KOPT-K1 (cell line): Measurements from ENCODE around the gene ZMYND8.
"Not testable (repeated sequence)": the region's sequence is repeated elsewhere in the genome, so short reads cannot be mapped to it uniquely, and the experiment has no call there.

Source experiments
- H3K27ac ChIP-seq: fragments of 200-600 bp; sonication (generic); 2 replicates; pipeline ENCODE4 v1.5.1; 2016; ENCODE audit warnings: antibody characterized with exemption, mild to moderate bottlenecking, low read depth, low read length; ENCODE audit not compliant: poor library complexity, severe bottlenecking
- H3K36me3 ChIP-seq: fragments of 200-600 bp; sonication (generic); 2 replicates; pipeline ENCODE4 v1.5.1; 2017; ENCODE audit warnings: antibody characterized with exemption, mild to moderate bottlenecking, low read length, moderate library complexity; ENCODE audit not compliant: insufficient read depth
- H3K9me3 ChIP-seq: fragments of 200-600 bp; sonication (generic); 2 replicates; pipeline ENCODE4 v1.5.1; 2017; ENCODE audit warnings: antibody characterized with exemption, low read length, mild to moderate bottlenecking; ENCODE audit not compliant: insufficient read depth, poor library complexity, severe bottlenecking

The ZMYND8 gene

GRCh38 chr20:47285189-47285588 lies 71.3 kb downstream of the ZMYND8 start:
- no peaks in the 10 kb centered on the region for H3K9me3 ChIP-seq
- H3K27ac ChIP-seq = no peak overlapping the region
- H3K36me3 ChIP-seq = peaks cover 89% of the 10 kb centered on the region

DNA sequence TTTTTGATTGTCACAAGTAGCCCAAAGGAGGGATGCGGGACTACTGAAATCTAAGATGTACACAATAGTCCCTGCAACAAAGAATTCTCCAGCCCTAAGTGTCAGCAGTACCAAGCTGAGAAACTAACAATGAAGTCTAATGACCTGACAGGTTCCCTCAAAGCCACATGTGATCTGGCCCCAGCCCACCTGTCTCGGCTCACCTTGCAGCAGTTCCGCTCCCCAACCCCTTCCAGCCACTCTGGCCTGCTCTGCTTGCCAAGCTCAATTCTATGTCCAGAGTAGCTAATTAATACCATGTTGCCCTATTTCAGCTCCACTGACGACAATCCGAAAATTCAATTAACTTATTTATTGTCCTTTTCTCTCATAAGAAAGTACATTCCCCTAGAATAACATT lies 72.1 kb downstream of the ZMYND8 start:
- Histone ChIP-seq H3K27ac (no peak overlapping the region), H3K9me3 (no peaks in the 10 kb centered on the region), H3K36me3 (peaks cover 89% of the 10 kb centered on the region)

DNA sequence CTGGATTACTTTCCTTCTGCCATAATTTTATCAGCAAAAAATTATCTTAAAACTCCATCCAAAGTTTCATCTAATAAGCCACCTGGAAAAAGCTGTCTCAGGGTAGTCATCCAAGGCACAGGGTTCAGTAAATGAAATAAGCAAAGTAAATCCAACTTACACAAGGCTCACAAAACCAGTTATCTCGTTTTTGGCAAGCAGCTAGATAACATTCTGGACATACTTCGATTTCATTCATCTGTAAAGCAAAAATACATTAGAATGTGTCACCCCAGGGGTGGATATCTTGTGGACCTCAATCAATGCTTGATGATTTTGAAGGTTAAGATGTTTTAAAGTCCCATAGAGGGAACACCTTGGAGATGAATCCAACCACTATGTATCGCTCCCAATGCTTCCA lies 73.1 kb downstream of the ZMYND8 start:
- Histone ChIP-seq H3K9me3 (no peaks in the 10 kb centered on the region), H3K27ac (no peak overlapping the region), H3K36me3 (peaks cover 92% of the 10 kb centered on the region)

GRCh38 chr20:47282864-47283263 lies 73.6 kb downstream of the ZMYND8 start:
- Histone ChIP-seq H3K9me3 (no peaks in the 10 kb centered on the region), H3K36me3 (peaks cover 93% of the 10 kb centered on the region), H3K27ac (no peak overlapping the region)

- Histone ChIP-seq H3K9me3 (no peaks in the 10 kb centered on the region), H3K36me3 (peaks cover 90% of the 10 kb centered on the region), H3K27ac (no peak overlapping the region)
Observed at GRCh38 chr20:47281376-47281775, 75.1 kb downstream of the ZMYND8 start.

GRCh38 chr20:47280668-47281067 lies 75.8 kb downstream of the ZMYND8 start:
- H3K9me3 ChIP-seq = no peaks in the 10 kb centered on the region
- no peak overlapping the region for H3K27ac ChIP-seq
- peaks cover 96% of the 10 kb centered on the region for H3K36me3 ChIP-seq

DNA sequence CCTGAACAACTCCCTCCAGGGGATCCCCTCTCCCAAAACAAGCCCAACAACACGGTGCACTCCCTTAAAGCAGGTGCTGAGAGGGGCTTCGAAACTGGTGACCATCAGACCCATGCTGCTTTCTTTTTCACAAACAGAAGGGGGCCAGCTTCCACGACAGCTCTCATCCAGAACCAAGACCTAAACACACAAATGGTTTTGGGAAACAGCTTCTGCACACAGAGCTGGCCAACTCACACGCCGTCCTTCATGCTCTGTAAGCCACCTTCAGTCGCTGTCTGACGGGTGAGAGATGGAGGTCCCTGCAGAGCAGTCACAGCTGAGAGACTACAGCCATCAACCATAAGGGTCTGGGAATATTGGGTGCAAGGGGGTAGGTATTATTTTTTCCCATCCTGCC lies 76.3 kb downstream of the ZMYND8 start:
- H3K36me3 ChIP-seq = peaks cover 96% of the 10 kb centered on the region
- H3K27ac ChIP-seq = no peak overlapping the region
- no peaks in the 10 kb centered on the region for H3K9me3 ChIP-seq

DNA sequence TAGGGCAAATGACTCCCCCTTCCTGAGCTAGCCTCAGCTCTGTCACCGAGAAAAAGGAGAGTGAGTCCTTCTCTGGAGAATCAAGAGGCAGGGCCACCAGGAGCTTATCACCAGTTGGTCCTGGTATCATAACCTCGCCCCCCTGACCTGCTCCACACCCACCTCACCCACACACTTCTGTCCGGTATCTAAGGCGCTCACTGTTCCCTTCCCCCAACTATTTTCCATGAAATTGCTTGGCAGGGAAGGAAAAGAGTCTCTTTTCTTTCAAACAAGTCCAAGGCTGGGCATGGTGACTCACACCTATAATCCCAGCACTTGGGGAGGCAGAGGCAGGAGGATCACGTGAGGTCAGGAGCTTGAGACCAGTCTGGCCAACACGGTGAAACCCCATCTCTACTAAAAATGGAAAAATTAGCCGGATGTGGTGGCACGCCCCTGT lies 77.6 kb downstream of the ZMYND8 start:
- Histone ChIP-seq H3K27ac (no peak overlapping the region), H3K36me3 (peaks cover 93% of the 10 kb centered on the region), H3K9me3 (no peaks in the 10 kb centered on the region)

DNA sequence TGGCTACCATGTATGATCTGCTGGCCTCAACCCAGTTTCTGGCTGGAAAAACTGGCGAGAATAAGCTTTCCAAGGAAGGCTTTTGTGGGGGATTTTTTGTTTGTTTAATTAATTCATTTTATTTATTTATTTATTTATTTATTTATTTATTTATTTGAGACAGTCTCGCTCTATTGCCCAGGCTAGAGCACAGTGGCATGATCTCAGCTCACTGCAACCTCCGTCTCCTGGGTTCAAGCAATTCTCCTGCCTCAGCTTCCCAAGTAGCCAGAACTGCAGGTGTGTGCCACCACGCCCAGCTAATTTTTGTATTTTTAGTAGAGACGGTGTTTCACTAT lies 79.0 kb downstream of the ZMYND8 start:
- H3K36me3 ChIP-seq = peaks cover 85% of the 10 kb centered on the region
- not testable (repeated sequence) for H3K9me3 ChIP-seq, H3K27ac ChIP-seq

DNA sequence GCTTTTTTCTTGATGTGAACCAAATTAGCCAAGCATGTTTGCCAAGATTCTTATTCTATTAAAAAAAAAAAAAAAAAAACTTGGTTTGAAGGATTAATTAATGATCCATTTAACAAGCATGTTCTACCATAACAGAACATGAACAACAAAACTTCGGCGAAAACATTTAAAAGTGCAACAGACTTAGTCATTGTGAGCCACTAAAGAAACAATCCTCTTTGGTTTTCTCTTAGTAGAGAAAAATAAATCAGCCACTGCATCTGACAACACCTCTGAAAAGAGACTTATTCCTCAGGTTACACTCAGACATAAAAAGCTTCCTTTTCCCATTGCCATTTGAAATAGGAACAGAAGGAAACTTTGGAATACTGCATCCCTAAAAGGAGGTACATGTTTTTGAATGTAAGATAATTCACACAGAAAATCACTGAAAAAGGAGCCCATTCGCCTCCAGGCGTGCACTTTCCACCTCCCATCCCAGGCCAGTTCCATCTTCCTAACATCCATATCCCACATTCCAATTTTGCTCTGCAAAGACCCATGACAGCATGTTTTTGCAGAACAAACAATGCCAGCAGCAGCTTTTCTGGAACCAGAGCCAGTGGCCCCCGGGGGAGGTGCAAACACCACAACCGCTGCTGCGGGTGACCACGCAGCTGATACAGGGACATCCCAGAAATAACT lies 79.5 kb downstream of the ZMYND8 start:
- Histone ChIP-seq H3K27ac (no peak overlapping the region), H3K36me3 (peaks cover 85% of the 10 kb centered on the region), H3K9me3 (no peaks in the 10 kb centered on the region)

DNA sequence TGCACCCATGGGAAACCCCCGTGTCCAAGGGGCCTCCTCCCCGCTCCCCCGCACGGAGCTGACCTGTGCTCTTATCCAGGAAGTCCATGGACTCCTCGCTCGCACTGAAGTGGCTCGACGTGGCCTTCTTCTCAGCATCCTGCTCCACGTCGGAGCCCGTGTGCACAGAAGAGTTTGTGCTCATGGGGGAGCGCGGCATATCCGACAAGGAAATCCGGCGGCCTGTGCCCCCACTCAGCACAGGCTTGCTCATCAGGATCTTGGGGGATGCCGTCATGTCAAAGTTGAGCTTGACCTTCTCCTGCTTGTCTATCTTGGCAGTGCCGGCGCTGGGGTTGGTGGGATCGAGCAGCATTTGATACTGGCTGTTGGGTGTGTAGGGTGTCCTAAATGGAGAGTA lies 80.2 kb downstream of the ZMYND8 start:
- H3K36me3 ChIP-seq = peaks cover 81% of the 10 kb centered on the region
- H3K27ac ChIP-seq = no peak overlapping the region

GRCh38 chr20:47275548-47275947 lies 81.0 kb downstream of the ZMYND8 start:
- Histone ChIP-seq H3K9me3 (no peaks in the 10 kb centered on the region), H3K36me3 (peaks cover 80% of the 10 kb centered on the region), H3K27ac (no peak overlapping the region)

More for the DNA sequence above, 80.2 kb downstream of the ZMYND8 start:
- no peaks in the 10 kb centered on the region for H3K9me3 ChIP-seq

GRCh38 chr20:47274401-47275108 lies 81.9 kb downstream of the ZMYND8 start:
- Histone ChIP-seq H3K9me3 (no peaks in the 10 kb centered on the region), H3K36me3 (peaks cover 75% of the 10 kb centered on the region), H3K27ac (no peak overlapping the region)

GRCh38 chr20:47273591-47274235 lies 82.8 kb downstream of the ZMYND8 start:
- Histone ChIP-seq H3K9me3 (no peaks in the 10 kb centered on the region), H3K36me3 (peaks cover 73% of the 10 kb centered on the region), H3K27ac (no peak overlapping the region)

- Histone ChIP-seq H3K27ac (no peak overlapping the region), H3K36me3 (peaks cover 68% of the 10 kb centered on the region), H3K9me3 (no peaks in the 10 kb centered on the region)
Observed at GRCh38 chr20:47272893-47273590, 83.5 kb downstream of the ZMYND8 start.
